ENCODE results near the gene ESRRG.

GRCh38 chr1:216458812-216459211 is 264.4 kb downstream of the ESRRG start:
- TF ChIP-seq CTCF (IDR thresholded peaks at IDR 0.05; ENCODE audit: borderline replicate concordance, extremely low read depth, low read length, poor library complexity, severe bottlenecking) (no peak), EZH2 (IDR thresholded peaks at IDR 0.05; ENCODE audit: borderline replicate concordance, low read depth, low read length, severe bottlenecking) (no peak)

All from DND-41 (cell line).